Skeletal muscle cell (primary cell): ENCODE measurements around the gene AGPAT3.

Experiments used
- DNase-seq: peaks from one replicate; pipeline ENCODE4 v3.0.0-alpha.2; 2010; ENCODE audit warnings: low read depth
- H3K4me3 ChIP-seq: 2 replicates; pipeline ENCODE4 v1.5.1; 2011; ENCODE audit warnings: low read depth, mild to moderate bottlenecking, control low read depth, low read length, moderate library complexity

The AGPAT3 gene

DNA sequence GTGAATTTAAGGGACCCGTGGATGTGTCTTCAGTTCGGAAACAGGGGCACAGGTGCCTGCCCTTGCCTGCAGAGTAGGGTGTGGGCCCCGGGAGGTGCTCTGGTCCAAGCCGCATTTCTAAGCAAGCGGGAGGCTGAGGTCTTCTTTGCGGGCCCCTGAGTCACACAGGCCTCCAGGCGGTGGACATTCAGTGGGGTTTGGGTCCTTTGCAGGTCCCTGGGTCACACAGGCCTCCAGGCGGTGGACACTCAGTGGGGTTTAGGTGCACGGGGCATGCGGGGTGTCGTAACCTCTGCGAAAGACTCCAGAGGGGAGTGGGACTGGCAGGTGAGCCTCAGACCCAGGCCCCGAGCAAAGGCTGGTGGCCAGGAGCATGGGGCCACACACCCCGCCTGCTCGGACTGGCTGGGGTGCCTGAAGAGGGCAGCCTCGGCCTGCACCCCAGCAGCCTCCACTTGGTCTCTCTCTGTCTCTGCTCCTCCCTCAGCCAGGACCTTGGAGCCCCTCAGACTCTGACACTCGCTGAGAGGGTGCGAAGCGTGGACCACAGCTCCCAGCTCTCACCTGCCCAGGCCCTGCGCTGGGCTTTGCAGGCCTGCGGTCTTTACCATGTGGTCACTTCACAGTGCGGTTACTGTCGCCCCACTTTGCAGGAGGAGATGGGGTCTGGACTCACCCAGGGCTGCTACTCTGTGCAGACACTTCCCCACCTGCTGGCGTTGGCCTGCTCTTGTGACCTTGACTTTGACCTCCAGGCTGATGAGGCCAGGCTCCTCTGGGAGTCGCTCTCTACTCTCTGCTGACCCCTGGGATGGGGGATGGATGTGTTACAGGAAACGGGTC, 6.0 kb upstream of the AGPAT3 start:
- no peak overlapping the region for H3K4me3 ChIP-seq
- no peak for DNase-seq

DNA sequence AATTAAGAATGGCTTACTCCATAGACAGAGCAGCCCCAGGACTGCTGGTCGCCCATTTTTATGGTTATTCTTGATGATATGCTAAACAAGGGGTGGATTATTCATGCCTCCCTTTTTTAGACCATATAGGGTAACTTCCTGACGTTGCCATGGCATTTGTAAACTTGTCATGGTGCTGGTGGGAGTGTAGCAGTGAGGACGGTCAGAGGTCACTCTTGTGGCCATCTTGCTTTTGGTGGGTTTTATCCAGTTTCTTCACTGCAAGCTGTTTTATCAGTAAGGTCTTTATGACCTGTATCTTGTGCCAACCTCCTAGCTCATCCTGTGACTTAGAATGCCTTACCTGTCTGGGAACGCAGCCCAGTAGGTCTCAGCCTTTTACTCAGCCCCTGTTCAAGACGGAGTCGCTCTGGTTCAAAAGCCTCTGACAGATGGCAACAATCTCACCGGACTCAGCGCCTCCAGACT, 5.2 kb upstream of the AGPAT3 start:
- DNase-seq, result no peak
- H3K4me3 ChIP-seq, result no peak overlapping the region

DNA sequence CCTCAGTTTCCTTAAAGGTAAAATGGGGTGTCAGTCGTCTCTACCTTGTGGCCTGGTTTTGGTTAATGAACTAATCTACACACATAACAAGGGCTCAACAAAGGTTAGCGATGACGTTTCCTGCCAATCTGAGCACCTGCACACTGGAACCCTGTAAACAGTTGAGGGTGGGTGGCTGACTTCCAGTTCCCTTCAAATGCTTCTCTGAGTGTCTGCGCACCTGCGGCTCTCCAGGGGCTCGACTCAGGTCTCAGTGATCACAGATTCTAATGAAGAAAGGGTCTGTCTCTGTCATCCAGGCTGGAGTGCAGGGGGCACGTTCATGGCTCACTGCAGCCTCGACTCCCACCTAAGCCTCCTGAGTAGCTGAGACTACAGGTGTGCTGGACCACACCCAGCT, 3.3 kb upstream of the AGPAT3 start:
- H3K4me3 ChIP-seq, result no peak overlapping the region
- no peak for DNase-seq

DNA sequence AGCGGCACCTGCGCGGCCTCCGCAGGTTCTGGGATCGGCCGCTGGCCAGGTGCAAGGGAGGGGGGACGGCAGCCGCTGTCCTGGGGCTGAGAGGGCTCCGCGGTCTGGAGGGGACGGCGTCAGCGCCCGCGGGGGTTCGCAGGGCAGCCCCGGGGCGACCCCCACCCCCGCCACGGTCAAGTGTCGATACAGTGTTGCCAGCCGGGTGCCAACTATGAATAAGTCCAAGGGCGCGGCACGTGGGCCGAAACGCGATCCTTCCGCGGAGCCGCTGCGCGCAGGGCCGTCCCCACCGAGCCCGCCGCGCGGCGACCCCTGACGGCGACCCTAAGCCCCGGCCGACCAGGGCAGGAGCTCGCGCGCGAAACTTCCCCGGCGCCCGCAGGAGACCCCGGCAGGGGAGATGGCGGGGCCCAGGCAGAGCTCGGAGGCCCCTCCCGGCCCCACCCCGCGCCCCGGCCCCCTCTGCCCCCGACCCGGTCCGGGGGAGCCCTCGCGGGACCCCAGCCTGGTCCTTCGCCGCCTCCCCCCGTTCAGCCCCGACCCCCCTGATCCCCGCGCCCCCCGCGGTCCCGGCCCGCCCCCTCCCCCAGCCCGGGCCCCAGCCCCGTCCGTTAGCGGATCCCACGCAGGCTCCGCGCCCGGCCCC, 586 bp upstream of the AGPAT3 start:
- peak overlapping the region; percentile 68 for H3K4me3 ChIP-seq
- no peak for DNase-seq

DNA sequence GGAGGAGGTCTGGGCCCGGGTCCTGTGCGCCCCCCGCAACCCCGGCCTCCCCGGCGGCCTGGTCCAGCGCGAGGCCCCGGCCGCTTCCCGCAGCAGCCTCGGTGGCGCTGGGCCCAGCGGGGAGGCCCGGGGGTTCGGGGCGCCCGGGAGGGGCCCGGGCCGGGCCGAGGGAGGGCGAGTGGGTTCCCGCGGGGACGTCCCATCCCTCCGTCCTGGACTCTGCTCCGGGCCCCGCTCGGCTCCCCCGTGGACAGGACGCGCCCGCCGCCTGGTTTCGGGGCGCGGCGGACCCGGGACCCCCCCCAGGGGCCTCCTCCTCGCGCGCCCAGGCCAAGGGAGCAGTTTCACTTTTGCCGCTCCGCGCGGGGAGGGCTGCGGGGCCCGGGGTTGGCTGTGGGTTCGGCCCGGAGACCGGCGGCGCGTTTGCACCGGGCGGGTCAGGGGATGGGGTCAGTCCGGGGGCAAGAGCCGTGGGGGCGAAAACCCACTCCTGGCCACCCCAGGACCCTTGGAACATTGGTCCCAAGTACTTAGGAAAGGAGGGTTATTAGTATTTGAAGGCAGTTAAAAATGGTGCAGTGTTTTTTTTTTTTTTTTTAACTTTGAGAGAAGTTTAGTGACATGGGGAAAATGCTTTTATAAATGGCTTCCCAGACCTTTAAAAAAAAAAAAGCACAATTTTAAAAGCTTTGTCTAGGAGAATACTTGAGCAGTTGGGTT, 677 bp downstream of the AGPAT3 start:
- H3K4me3 ChIP-seq, result peak overlapping the region; percentile 68
- DNase-seq, result no peak

DNA sequence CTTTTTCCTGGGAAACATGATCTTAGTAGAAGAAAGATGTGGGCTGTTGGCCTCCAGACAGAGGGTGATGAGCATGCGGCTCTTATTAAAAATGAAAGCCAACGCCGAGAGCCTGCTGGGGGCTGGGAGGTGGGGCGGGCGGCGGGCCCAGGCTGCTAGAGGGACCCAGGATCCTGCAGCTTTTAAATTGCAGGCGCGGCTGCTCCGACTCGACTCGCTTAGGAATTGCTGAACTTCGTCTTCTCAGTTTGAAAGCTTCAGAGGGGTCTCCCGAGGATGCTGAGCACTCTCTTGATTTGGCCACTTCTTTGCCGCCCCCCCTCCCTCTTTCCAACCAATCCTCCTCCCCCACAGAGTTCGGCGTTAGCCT, 1.2 kb downstream of the AGPAT3 start:
- no peak for DNase-seq
- H3K4me3 ChIP-seq, result peak overlapping the region; percentile 68

DNA sequence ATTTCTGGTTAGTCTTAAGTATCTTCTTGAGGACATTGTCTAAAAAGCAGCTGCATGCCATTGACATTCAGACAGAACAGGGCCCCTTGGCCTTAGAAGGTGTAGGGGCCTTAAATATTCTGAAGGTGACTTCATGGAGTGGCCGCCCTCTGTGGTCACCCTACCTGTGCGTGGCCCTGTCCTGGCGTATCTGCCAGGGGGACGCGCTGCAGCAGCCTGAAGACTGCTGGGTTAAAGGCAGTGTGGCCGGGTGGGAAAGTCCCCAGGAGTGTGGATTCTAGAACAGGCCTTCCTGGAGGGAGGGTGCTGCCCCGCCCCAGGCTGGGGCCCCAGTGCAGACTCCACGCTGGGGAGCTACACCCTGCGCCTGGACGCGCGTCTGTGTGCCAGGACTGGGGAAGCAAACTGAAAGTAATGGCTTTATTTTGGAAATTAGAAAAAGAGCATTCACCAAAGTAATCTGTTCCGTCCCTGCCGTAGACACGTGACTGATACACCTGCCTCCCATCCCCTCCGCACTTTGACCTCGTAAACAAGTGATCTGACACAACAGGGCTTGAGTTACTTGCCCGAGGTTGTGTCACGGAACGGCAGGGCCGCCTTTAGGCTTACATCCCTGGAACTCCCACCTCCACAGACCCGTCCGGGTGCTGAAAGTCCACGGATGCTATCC, 1.8 kb downstream of the AGPAT3 start:
- H3K4me3 ChIP-seq, result peak overlapping the region; percentile 68
- DNase-seq, result no peak

DNA sequence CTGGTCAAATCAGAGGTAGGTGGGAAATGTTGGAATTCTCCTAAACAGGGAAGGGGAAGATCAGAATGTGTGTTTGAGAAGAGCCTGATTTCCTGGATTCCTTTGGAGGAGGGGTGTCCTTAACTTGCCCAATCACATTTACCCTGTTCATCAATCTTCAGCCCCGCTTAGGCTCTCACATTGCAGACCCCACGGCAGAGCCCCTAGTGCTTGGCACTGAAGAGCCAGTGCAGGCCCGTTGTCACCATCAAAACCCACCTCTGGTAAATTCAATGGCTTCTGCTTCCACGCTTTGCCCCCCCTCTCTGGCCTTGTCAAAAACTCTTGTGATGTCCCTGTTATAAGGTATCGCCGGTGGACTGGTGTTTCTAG, 2.3 kb downstream of the AGPAT3 start:
- H3K4me3 ChIP-seq, result no peak overlapping the region
- no peak for DNase-seq

DNA sequence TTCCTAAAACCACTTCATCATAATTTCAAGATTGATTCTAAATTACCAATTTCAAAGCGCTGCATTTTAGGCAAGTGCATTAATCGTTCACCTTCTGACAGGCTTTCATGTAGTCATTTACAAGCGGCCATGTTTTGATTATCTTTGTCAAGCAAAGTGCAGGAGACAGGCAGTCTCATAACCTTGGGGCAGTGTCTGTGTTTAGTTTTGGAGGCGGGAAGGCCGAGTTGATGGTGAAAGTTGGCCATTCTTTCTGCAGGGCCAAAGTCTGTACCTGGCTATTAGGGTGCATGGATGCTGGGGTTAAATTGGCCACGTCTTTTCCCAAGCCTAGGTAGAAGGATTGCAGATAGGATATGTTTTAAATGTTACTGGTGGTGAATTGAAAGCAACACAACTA, 2.9 kb downstream of the AGPAT3 start:
- no peak for DNase-seq
- H3K4me3 ChIP-seq, result no peak overlapping the region

DNA sequence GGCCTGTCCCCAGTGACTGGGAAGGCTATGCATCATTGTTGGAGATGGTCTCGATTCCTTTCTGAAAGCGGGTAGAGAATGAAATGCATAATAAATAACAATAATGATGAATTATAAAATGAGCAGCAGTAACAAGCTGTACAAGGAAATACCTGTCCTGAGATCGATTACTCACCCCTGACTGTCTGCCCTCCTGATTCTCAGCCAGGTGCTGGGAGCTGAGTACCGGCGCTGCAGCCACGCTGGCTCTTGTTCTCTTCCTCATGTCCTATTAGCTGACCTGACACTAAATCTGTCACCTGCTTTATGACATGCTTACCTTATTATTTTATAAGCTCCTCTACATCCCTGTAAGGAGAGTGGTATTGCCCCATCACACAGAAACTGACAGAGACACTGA, 3.4 kb downstream of the AGPAT3 start:
- no peak overlapping the region for H3K4me3 ChIP-seq
- no peak for DNase-seq

DNA sequence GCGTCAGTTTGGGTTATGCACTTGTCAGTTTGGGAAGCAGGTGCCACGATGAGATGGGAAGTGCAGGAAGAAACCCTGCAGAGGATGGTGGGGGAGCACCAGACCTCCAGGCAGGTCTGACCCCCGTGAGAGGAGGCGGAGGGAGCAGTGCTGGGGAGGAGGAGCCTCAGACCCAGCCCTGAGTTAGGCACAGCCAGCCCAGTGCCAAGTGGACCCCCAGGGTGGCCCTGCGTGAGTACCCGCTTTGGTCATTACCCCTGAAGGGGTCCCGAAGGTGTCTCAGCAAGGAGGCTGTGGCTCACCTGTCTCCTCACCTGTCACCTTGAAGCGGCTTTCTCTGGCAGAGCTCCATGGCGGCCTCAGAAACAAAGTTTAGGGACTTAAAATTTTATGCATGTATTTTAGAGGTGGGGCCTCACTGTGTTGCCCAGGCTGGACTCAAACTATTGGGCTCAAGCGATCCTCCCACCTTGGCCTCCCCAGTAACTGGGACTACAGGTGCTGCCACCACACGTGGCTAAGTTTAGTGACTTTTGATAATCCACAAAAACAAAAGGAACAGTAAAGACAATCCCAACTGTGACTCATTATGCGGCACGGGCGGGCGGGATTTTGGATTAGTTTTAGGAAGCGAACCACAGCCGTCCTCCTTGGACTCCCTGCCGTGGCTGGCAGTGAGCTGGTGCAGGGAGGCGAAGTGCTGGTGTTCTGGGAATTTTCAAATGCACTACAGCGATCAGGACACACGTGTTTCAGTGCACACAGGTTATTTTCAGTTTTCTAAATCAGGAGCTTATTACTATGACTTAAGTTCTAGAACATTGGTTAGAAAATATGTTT, 4.7 kb downstream of the AGPAT3 start:
- no peak for DNase-seq
- no peak overlapping the region for H3K4me3 ChIP-seq

DNA sequence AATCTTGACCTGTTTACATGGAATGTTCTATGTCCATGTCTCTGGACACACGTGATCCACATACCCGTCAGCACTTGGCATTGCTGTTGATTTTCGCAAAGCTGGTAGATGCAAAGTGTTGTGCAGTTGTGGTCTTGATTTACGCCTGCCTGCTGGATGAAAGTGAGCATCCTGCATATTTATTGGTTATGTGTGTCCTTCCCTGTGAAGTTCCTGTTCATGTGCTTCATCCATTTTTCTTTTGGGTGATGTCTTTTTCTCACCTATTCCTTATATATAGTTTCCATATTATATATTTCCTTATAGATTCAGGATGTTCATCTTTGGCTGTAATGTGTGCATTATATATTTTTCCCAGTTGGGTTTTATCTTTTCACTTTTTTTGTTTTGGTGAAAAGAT, 6.5 kb downstream of the AGPAT3 start:
- no peak overlapping the region for H3K4me3 ChIP-seq
- DNase-seq, result no peak

DNA sequence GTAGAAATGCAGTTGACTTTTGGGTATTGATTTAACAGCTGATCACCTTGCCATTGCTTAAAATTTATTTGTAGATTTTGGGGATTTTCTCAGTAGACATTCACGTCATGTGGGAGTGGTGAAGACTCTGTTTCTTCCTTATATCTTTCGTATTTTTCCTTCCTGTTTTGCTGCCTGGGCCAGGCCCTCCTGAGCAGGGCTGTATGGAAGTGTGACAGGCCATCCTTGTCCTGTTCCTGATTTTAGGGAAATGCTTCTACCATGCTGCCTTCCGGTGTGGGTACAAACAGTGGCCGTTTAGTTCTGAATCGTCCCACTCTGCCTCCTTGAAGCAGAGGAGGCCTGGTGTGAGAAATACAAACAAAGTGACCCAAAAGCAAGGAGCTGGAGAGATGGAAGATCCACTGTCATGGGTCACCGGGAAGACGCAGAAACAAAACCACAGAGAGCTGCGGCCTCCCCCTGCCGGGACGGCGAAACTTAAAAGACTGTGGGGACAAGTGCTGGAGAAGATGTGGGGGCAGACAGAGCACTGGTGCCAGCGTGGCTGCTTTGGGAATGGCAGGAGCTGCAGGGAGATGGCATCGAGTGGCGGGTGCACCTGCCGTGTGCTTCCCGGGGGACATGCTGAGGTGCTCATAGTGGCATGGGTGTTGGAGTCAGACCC, 7.6 kb downstream of the AGPAT3 start:
- DNase-seq, result no peak
- H3K4me3 ChIP-seq, result no peak overlapping the region

DNA sequence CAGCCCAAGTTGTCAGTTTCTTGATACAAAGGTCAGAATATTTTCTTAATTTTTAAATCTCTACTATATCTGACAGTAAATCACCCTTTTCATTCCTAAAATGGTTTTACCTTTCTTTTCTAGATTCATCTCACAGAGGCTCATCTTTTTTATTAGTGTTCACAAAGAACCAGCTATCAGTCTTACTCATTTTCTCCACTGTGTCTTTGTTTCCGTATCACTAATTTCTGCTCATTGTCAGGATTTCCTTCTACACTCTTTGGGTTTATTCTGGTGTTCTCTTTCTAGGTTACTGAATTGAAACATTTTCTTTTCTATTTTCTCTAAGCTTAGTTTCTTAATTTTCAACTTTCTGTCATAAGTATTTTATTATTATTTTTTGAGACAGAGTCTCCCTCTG, 8.7 kb downstream of the AGPAT3 start:
- no peak overlapping the region for H3K4me3 ChIP-seq
- no peak for DNase-seq

DNA sequence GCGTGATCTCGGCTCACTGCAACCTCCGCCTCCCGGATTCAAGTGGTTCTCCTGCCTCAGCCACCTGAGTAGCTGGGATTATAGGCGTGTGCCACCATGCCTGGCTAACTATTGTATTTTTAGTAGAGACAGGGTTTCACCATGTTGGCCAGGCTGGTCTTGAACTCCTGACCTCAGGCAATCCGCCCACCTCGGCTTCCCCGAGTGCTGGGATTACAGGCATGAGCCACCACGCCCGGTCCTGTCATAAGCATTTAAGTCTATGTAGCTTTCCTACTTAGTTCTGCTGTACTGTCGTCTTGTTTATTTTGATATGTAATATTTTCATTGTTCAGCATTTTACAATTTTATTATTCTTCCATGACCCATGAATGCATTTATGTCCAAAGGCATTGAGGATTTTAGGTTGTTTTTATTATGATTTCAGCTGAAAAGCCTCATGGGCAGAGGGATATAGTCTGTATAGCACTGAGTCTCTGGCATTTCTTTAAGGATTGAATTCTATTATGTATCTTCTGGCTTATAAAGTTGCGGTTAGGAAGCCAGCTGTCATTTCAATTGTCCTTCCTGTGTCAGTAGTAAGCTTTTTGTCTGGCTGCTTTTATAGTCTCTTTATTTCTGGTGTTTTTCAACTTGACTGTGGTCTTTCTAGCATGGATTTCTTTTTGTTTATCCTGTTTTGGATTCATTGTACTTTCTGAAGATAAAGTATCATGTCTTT, 9.2 kb downstream of the AGPAT3 start:
- DNase-seq, result no peak
- no peak overlapping the region for H3K4me3 ChIP-seq

DNA sequence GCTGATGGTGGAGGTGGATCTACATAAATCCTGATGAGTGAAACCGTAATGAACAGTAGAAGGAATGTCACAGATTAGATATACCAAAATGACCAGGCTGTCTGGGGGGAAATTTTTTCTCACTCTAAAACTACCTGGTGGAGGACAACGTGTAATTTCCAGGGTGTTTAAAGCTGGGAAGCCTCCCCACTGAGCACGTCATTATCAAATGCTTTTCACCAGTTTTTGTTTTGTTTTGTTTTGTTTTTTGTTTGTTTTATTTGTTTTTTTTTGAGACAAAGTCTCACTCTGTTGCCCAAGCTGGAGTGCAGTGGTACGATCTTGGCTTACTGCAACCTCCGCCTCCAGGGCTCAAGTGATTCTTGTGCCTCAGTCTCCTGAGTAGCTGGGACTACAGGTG, 11.6 kb downstream of the AGPAT3 start:
- DNase-seq, result no peak
- H3K4me3 ChIP-seq, result no peak overlapping the region

DNA sequence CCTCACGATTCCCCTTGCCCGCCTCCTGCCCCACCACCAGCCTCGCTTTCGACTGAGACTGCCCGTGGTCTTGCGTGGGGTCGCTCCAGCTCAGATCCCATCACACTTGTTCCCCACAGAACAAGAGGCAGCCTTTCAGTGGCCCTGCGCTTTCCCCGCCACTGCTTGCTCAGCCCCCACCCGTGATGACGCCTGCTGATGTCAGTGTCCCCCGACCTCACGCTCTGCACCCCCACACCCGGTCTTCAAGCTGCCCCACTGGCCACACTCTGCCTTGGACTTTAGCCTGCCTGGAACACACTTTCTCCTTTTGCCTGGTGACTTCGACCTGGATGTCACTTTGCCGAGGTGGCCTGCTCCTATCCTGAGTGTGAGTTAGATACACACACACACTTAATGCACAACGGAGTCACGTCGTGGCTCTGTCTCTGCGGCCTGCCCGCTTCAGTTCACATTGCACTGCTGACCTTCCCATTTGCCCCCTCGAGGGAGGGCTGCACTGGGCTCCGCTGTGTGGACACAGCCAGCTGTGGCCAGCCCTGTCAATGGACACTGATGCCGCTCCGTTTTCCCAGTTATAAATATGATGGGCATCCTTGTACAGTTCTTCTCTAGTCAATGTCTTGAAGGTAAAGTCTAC, 13.0 kb downstream of the AGPAT3 start:
- no peak overlapping the region for H3K4me3 ChIP-seq
- no peak for DNase-seq
